Measurements from ENCODE around the gene MYOCD. TPM values are rescaled to one million over a fixed set of nuclear protein-coding genes. Genes with fewer than 3 reads are reported as not detected.

MYOCD gene
- total RNA-seq, 1 experiment from 2014 or later: not detected

DNA sequence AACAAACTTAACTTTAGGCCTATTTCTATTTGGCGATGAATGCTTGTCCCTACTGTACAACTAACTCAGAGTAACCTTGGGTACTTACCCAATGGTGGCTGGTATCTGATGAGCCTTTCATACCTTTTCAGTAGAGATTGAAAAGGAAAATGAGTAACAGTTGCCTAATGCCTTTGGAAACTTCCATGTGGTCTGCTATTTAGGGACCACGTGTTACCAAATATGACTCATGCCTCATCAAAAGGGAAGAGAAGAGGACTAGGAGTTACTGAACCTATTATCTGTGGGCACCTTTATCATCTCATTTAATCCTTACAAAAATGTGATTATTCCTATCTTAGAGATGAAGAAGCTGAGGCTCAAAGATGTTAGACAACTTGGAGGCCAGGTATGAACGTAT lies 8.1 kb downstream of the MYOCD start:
- CTCF ChIA-PET: no interaction called here
- no peak overlapping the region for H3K4me3 ChIP-seq
- no peak overlapping the region for H2AFZ ChIP-seq
- no peak for TF ChIP-seq EZH2 (IDR thresholded peaks at IDR 0.05; ENCODE audit: low read depth)
- no peak for TF ChIP-seq CTCF (conservative IDR thresholded peaks at IDR 0.05)
- intact Hi-C loops (cut with micrococcal nuclease; ENCODE audit: unreplicated experiment): no loop called here
- BruUV-seq (replicated peaks): no TSS peak
- H3K4me1 ChIP-seq (replicated peaks; ENCODE audit: insufficient read depth): no peaks in the 10 kb centered on the region
- no peaks in the 10 kb centered on the region for H4K20me1 ChIP-seq (ENCODE audit: insufficient read depth)
- POLR2A ChIA-PET (ENCODE audit: unreplicated experiment): no interaction called here
- H3K27me3 ChIP-seq (ENCODE audit: insufficient read depth, low read depth): no peaks in the 10 kb centered on the region
- H3K79me2 ChIP-seq (ENCODE audit: low read depth): no peaks in the 10 kb centered on the region
- no peaks in the 10 kb centered on the region for H3F3A ChIP-seq (ENCODE audit: insufficient read depth, low read depth)
- H3K36me3 ChIP-seq (ENCODE audit: low read depth): no peaks in the 10 kb centered on the region
- no peaks in the 10 kb centered on the region for H3K9me3 ChIP-seq (ENCODE audit: insufficient read depth, low read depth)
- no peak overlapping the region for H3K4me2 ChIP-seq
- H3K27ac ChIP-seq: no peak overlapping the region
- H3K9me2 ChIP-seq (ENCODE audit: insufficient read depth): no peaks in the 10 kb centered on the region
- no peak for DNase-seq

DNA sequence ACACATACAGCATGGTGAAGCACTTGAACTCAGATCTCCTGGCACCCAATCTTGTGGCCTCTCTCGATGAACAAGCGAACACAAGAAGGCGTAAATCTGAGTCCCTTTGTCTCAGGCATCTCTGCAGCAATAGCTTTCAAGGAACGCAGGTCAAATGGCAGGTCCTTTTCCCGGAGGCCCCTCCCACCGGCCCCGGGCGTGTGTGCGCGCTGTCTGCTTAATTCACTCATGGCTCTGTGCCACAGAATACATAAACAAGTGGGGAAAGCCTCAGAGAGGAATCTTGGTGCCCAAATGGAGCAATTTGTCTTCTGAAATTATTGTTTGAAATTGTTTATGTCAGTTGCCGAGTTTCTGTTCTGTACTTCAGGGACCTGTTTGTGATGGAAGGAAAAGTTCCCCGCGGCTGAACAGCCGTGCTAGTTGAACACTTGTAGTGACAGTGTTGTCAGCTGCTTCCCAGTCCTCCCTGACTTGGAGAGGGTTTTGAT lies 14.8 kb downstream of the MYOCD start:
- Histone ChIP-seq H3K4me3 (no peak overlapping the region), H2AFZ (no peak overlapping the region), H3K27ac (no peak overlapping the region), H3F3A (ENCODE audit: insufficient read depth, low read depth) (no peaks in the 10 kb centered on the region), H3K36me3 (ENCODE audit: low read depth) (no peaks in the 10 kb centered on the region), H3K4me2 (no peak overlapping the region), H3K79me2 (ENCODE audit: low read depth) (no peaks in the 10 kb centered on the region), H4K20me1 (ENCODE audit: insufficient read depth) (no peaks in the 10 kb centered on the region), H3K4me1 (replicated peaks; ENCODE audit: insufficient read depth) (no peaks in the 10 kb centered on the region), H3K9me3 (ENCODE audit: insufficient read depth, low read depth) (no peaks in the 10 kb centered on the region), H3K9me2 (ENCODE audit: insufficient read depth) (no peaks in the 10 kb centered on the region), H3K27me3 (ENCODE audit: insufficient read depth, low read depth) (no peaks in the 10 kb centered on the region)
- no peak for TF ChIP-seq CTCF (conservative IDR thresholded peaks at IDR 0.05)
- TF ChIP-seq EZH2 (IDR thresholded peaks at IDR 0.05; ENCODE audit: low read depth): no peak
- no TSS peak for BruUV-seq (replicated peaks)
- CTCF ChIA-PET: no interaction called here
- intact Hi-C loops (cut with micrococcal nuclease; ENCODE audit: unreplicated experiment): no loop called here
- POLR2A ChIA-PET (ENCODE audit: unreplicated experiment): no interaction called here
- DNase-seq: no peak

DNA sequence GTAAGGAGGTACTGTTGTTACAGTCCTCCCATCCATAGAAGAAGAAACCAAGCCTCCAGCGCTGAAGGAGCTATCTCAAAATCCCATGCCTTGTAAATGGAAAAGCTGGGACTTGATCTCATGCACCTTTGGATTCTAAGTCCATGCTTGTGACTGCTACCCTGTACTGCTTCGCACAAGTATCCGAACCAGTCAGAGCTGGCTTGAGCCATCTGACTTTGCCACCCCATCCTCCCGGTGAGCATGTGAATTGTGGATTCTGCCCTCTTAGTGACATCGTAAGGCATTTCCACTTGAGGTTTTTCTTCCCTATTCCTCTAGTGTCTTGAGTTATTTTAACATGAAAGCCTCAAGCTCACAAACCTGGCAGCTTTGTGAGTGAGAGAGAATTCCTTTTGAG lies 15.3 kb downstream of the MYOCD start:
- no peak for TF ChIP-seq CTCF (conservative IDR thresholded peaks at IDR 0.05)
- Histone ChIP-seq H3K79me2 (ENCODE audit: low read depth) (no peaks in the 10 kb centered on the region), H3K9me2 (ENCODE audit: insufficient read depth) (no peaks in the 10 kb centered on the region), H3K27me3 (ENCODE audit: insufficient read depth, low read depth) (no peaks in the 10 kb centered on the region), H3K4me3 (no peak overlapping the region), H3K4me2 (no peak overlapping the region), H3K36me3 (ENCODE audit: low read depth) (no peaks in the 10 kb centered on the region), H2AFZ (no peak overlapping the region), H3K27ac (no peak overlapping the region), H3K9me3 (ENCODE audit: insufficient read depth, low read depth) (no peaks in the 10 kb centered on the region), H3K4me1 (replicated peaks; ENCODE audit: insufficient read depth) (no peaks in the 10 kb centered on the region), H4K20me1 (ENCODE audit: insufficient read depth) (no peaks in the 10 kb centered on the region), H3F3A (ENCODE audit: insufficient read depth, low read depth) (no peaks in the 10 kb centered on the region)
- intact Hi-C loops (cut with micrococcal nuclease; ENCODE audit: unreplicated experiment): no loop called here
- POLR2A ChIA-PET (ENCODE audit: unreplicated experiment): no interaction called here
- CTCF ChIA-PET: no interaction called here
- BruUV-seq (replicated peaks): no TSS peak
- no peak for DNase-seq
